GM12874 (cell line): ENCODE data around the gene SCAMP1.

Source experiments
- CTCF ChIP-seq: IDR thresholded peaks from 2 replicates; pipeline ENCODE4 v1.5.1; 2011; ENCODE audit warnings: low read depth, mild to moderate bottlenecking, control low read depth, low read length, moderate library complexity; ENCODE audit not compliant: insufficient read depth

SCAMP1 gene

GRCh38 chr5:78505860-78506259 lies 145.4 kb downstream of the SCAMP1 start:
- no peak for TF ChIP-seq CTCF

- TF ChIP-seq CTCF, result no peak
Observed at GRCh38 chr5:78506261-78507024, 146.0 kb downstream of the SCAMP1 start.

GRCh38 chr5:78507531-78507930 lies 147.1 kb downstream of the SCAMP1 start:
- TF ChIP-seq CTCF, result no peak

- no peak for TF ChIP-seq CTCF
Observed at GRCh38 chr5:78508186-78508765, 147.9 kb downstream of the SCAMP1 start.

GRCh38 chr5:78509145-78509865 lies 148.9 kb downstream of the SCAMP1 start:
- TF ChIP-seq CTCF, result no peak

GRCh38 chr5:78509884-78510769 lies 149.7 kb downstream of the SCAMP1 start:
- TF ChIP-seq CTCF, result no peak
